Prostate gland (tissue), 2 donors: ENCODE data around the gene SH2D1A. TPM values are rescaled to one million over a fixed set of nuclear protein-coding genes. Genes with fewer than 3 reads are reported as not detected.
"Not testable (repeated sequence)": the region's sequence is repeated elsewhere in the genome, so short reads cannot be mapped to it uniquely, and the experiment has no call there.

Experiments
- DNase-seq: peaks from one replicate; pipeline ENCODE4 v3.0.0-alpha.2; 2019; ENCODE audit warnings: low spot score
- H3K27ac ChIP-seq, 2 donors: fragments of 200-600 bp; sonication (generic); 2 replicates each; pipeline ENCODE4 v1.5.1; 2017 to 2019
- H3K27me3 ChIP-seq: fragments of 200-600 bp; sonication (generic); replicated peaks from 2 replicates; pipeline ENCODE4 v1.5.1; 2019; ENCODE audit not compliant: insufficient read depth
- H3K36me3 ChIP-seq, 2 donors: fragments of 200-600 bp; sonication (generic); 1 replicate in 1 of 2; 2 replicates in 1 of 2; pipeline versions ENCODE4 v1.5.1 to v1.8.1; 2017 to 2019
- H3K4me1 ChIP-seq: fragments of 200-600 bp; sonication (generic); replicated peaks from 2 replicates; pipeline ENCODE4 v1.5.1; 2019
- H3K4me3 ChIP-seq, 2 donors: fragments of 200-600 bp; sonication (generic); 2 replicates each; pipeline ENCODE4 v1.5.1; 2017 to 2019
- H3K9me3 ChIP-seq: fragments of 200-600 bp; sonication (generic); 2 replicates; pipeline ENCODE4 v1.5.1; 2017
- POLR2A ChIP-seq: fragments of 450-650 bp; IDR thresholded peaks from one replicate; pipeline ENCODE4 v1.6.1; 2016; ENCODE audit warnings: antibody characterized with exemption, mild to moderate bottlenecking
- POLR2AphosphoS5 ChIP-seq: sonication (generic); formaldehyde crosslinking; IDR thresholded peaks from one replicate; pipeline ENCODE4 v1.6.1; 2017; ENCODE audit warnings: antibody characterized with exemption
- WGBS: methylation state at CpG from one replicate; pipeline ENCODE4 v1.1.5; 2018; 5-methylcytosine and 5-hydroxymethylcytosine counted together
- intact Hi-C: fragments of 100-400 bp; cut with DNase I; formaldehyde crosslinking; loops from one replicate; pipeline ENCODE4 v1.14.2; 2022
- total RNA-seq, 2 donors: library from RNA; depleted of rRNA; stranded (reverse); fragments of >200 nt; gene quantifications; one replicate each; pipeline ENCODE4 v1.1.0, GENCODE V29; 2016
- TF ChIP-seq, protein P1 (sequence below), 4 experiments: fragments of 200-600 bp in 2 of 4; fragments of 450-650 bp in 2 of 4; sonication (generic) in 2 of 4; IDR thresholded peaks; 1 replicate in 3 of 4; 2 replicates in 1 of 4; pipeline ENCODE4 v1.5.1; 2016 to 2019; ENCODE audit warnings: antibody characterized with exemption in 4 of 4, mild to moderate bottlenecking in 2 of 4, moderate library complexity in 2 of 4

Gene SH2D1A
- under 1 TPM in 1 of 2 donors, not detected in 1; 0.09 TPM for total RNA-seq

DNA sequence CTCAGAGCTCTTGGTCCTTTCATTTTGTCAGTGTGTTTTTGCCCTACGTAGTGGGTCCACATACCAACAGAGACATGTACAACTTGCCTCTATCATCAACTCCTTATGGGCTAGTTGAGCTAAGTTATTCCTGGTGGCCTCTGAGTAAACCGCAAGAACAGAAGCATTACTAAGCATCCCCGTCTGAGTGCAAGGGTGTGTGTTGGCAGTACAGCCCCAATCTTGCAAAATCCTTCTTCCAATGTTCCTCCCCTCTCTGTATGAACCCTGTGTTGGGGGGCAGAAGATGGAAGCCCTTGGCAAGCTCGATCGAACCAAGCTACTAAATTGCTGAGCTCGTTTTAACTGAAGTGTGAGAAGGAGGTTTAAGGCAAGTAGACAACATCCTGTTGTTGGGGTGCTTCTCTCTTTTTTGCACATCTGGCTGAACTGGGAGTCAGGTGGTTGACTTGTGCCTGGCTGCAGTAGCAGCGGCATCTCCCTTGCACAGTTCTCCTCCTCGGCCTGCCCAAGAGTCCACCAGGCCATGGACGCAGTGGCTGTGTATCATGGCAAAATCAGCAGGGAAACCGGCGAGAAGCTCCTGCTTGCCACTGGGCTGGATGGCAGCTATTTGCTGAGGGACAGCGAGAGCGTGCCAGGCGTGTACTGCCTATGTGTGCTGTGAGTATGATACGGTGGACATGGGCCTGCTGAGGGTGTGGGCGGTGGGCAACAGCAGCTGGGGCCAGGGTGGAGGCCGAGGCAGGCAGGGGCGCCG lies at the start of gene SH2D1A:
Gene SH2D1A, plus strand, starts transcription at position 447 of the 760 bp plus-strand sequence. Its CDS starts 80 bp downstream, at position 527.
- Histone ChIP-seq H3K27ac (no peak within 1 kb of the TSS), H3K4me3 (no peak within 1 kb of the TSS), H3K27me3 (no peaks in the 10 kb centered on the region), H3K4me1 (no peaks in the 10 kb centered on the region), H3K9me3 (no peaks in the 10 kb centered on the region), H3K36me3 (no peaks in the 10 kb centered on the region)
- intact Hi-C loops = no loop called here
- no peak for DNase-seq
- 98% methylated on average over 13 of the region's 19 CpGs for WGBS
- TF ChIP-seq POLR2AphosphoS5 = no peak

GRCh38 chrX:124299323-124299722 lies 47.0 kb upstream of the SH2D1A start:
- DNase-seq, H3K36me3 ChIP-seq, H3K4me1 ChIP-seq, H3K4me3 ChIP-seq, H3K9me3 ChIP-seq, H3K27me3 ChIP-seq, H3K27ac ChIP-seq, intact Hi-C loops: not testable (repeated sequence)
- WGBS = 96% methylated on average over 4 of the region's 4 CpGs

DNA sequence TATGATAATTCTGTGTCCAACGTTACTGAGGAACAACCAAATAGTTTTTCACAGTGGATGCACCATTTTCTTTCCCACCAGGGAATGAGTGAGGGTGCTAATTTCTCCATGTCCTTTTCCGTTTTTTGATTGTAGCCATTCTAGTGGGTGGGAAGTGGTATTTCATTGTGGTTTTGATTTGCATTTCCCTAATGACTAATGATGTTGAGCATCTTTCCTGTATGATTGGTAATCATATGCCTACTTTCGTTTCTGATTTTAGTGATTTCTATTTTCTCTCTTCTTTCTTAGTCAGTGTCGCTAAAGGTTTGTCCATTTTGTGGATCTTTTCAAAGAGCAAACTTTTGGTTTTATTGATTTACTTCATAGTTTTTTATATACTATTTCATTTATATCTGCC lies 46.0 kb upstream of the SH2D1A start:
- H3K9me3 ChIP-seq = no peaks in the 10 kb centered on the region
- no peak overlapping the region for H3K27ac ChIP-seq
- DNase-seq = no peak
- intact Hi-C loops = no loop called here
- no peak overlapping the region for H3K4me3 ChIP-seq
- H3K27me3 ChIP-seq = no peaks in the 10 kb centered on the region
- TF ChIP-seq, protein P1, sequence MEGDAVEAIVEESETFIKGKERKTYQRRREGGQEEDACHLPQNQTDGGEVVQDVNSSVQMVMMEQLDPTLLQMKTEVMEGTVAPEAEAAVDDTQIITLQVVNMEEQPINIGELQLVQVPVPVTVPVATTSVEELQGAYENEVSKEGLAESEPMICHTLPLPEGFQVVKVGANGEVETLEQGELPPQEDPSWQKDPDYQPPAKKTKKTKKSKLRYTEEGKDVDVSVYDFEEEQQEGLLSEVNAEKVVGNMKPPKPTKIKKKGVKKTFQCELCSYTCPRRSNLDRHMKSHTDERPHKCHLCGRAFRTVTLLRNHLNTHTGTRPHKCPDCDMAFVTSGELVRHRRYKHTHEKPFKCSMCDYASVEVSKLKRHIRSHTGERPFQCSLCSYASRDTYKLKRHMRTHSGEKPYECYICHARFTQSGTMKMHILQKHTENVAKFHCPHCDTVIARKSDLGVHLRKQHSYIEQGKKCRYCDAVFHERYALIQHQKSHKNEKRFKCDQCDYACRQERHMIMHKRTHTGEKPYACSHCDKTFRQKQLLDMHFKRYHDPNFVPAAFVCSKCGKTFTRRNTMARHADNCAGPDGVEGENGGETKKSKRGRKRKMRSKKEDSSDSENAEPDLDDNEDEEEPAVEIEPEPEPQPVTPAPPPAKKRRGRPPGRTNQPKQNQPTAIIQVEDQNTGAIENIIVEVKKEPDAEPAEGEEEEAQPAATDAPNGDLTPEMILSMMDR (IDR thresholded peaks at IDR 0.05) = no peak
- TF ChIP-seq POLR2AphosphoS5 (no peak), POLR2A (no peak)
- 90% methylated on average over 4 of the region's 4 CpGs for WGBS
- no peaks in the 10 kb centered on the region for H3K4me1 ChIP-seq
- H3K36me3 ChIP-seq = no peaks in the 10 kb centered on the region

DNA sequence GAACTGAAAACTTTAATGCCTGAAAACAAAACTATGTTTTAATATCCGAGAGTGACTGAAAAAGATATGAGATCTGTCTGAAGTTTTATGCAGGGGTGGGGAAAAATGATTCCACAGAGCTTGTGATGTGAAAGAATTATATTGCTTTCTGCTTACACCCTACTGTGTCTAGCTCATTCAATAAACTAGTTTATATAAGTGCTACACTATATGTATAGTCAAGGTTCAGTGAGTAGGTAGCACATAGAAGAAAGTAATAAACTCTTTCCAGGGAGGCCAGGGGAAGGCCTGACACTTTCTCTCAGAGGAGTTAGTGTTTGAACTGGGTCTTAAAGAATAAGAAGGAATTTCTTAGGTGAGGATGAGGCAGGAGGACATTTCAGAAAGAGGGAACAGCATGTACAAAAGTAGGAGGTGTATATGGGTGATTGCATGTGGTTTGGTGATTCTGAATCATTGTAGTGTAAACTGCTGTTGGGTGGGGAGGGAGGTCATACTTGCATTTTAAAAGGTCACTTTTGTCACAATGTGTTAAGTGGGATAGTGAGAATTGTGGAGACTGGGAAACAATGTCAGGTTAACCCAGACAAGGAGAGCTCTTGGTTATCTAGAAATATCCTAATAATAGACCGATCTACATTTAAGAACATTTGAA lies 39.0 kb upstream of the SH2D1A start:
- Histone ChIP-seq H3K27me3 (no peaks in the 10 kb centered on the region), H3K4me3 (no peak overlapping the region), H3K36me3 (no peaks in the 10 kb centered on the region), H3K9me3 (no peaks in the 10 kb centered on the region), H3K27ac (no peak overlapping the region), H3K4me1 (no peaks in the 10 kb centered on the region)
- 89% methylated on average over 2 of the region's 2 CpGs for WGBS
- intact Hi-C loops = no loop called here
- DNase-seq = no peak
- TF ChIP-seq, protein P1 (IDR thresholded peaks at IDR 0.05) = no peak
- no peak for TF ChIP-seq POLR2A
- TF ChIP-seq POLR2AphosphoS5 = no peak

DNA sequence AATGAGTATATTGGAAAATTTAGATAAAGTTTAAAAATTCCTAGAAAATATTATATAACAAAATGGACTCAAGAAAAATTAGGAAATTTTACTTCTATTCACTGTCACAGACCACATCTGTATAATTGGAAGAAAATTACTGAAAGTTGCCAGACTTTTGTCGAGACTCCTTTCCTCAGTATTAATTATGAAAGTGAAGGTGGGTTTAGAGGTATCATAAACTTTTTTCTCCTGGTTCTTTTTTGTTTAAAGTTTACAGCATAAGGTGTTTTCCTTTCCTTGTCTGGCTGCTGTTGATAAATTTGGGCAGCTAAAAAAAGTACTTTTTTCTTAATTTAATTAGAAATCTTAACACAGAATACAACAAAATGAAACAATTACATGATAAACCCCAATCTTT lies 20.6 kb upstream of the SH2D1A start:
- TF ChIP-seq POLR2AphosphoS5 (no peak), POLR2A (no peak)
- TF ChIP-seq, protein P1 (IDR thresholded peaks at IDR 0.05) = no peak
- no peaks in the 10 kb centered on the region for H3K27me3 ChIP-seq
- 92% methylated on average over 1 of the region's 1 CpG for WGBS
- H3K9me3 ChIP-seq = no peaks in the 10 kb centered on the region
- DNase-seq = no peak
- no peaks in the 10 kb centered on the region for H3K36me3 ChIP-seq
- no peak overlapping the region for H3K4me3 ChIP-seq
- H3K4me1 ChIP-seq = no peaks in the 10 kb centered on the region
- intact Hi-C loops = no loop called here
- no peak overlapping the region for H3K27ac ChIP-seq

DNA sequence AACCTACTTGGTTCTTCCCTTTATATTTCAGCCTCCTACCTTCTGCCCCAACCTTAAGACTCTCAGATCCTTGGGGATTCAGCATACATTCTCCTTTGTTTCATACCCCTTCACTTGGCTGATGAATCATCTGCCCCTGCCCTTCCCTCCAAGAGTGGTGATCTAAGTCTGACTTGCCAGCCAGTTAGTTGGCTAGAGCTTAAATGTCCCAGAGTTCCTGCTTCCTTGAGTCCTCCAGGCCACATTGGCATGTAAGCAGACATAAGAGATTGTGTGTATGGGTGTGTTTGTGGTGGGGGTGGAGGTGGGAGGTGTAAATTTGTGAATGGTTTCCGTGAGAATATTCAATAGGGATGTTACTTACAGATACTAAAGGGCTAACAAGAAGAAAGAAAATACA lies 17.6 kb upstream of the SH2D1A start:
- intact Hi-C loops = no loop called here
- DNase-seq = no peak
- 48% methylated on average over 1 of the region's 1 CpG for WGBS
- no peak for TF ChIP-seq POLR2A
- TF ChIP-seq, protein P1 (IDR thresholded peaks at IDR 0.05) = no peak
- no peak for TF ChIP-seq POLR2AphosphoS5
- no peaks in the 10 kb centered on the region for H3K27me3 ChIP-seq
- no peaks in the 10 kb centered on the region for H3K4me1 ChIP-seq
- H3K27ac ChIP-seq = no peak overlapping the region
- no peaks in the 10 kb centered on the region for H3K36me3 ChIP-seq
- no peak overlapping the region for H3K4me3 ChIP-seq
- no peaks in the 10 kb centered on the region for H3K9me3 ChIP-seq
